Effector memory CD4-positive, alpha-beta T cell (primary cell): Measurements from ENCODE around the gene PCNX1.

Source experiments
- DNase-seq, 3 donors: peaks; one replicate each; pipeline ENCODE4 v3.0.0-alpha.2; 2020
- H3K27ac ChIP-seq: 2 replicates; pipeline ENCODE4 v1.7.0; 2013; ENCODE audit warnings: mild to moderate bottlenecking, low read length, moderate library complexity; ENCODE audit not compliant: insufficient read depth, poor library complexity, severe bottlenecking
- H3K27me3 ChIP-seq: replicated peaks from 2 replicates; pipeline ENCODE4 v1.7.0; 2013; ENCODE audit warnings: mild to moderate bottlenecking, low read length; ENCODE audit not compliant: insufficient read depth, control insufficient read depth, poor library complexity, severe bottlenecking
- H3K36me3 ChIP-seq: 2 replicates; pipeline ENCODE4 v1.7.0; 2013; ENCODE audit warnings: mild to moderate bottlenecking, low read length, moderate library complexity; ENCODE audit not compliant: control insufficient read depth, insufficient read depth
- H3K4me1 ChIP-seq: 2 replicates; pipeline ENCODE4 v1.7.0; 2013; ENCODE audit warnings: low read length, mild to moderate bottlenecking; ENCODE audit not compliant: control insufficient read depth, insufficient read depth, poor library complexity, severe bottlenecking
- H3K4me3 ChIP-seq: 2 replicates; pipeline ENCODE4 v1.7.0; 2013; ENCODE audit warnings: low read length, low read depth, mild to moderate bottlenecking; ENCODE audit not compliant: insufficient read depth, poor library complexity, severe bottlenecking
- H3K9me3 ChIP-seq: 2 replicates; pipeline ENCODE4 v1.7.0; 2013; ENCODE audit warnings: mild to moderate bottlenecking, low read length, moderate library complexity; ENCODE audit not compliant: control insufficient read depth

Gene PCNX1

GRCh38 chr14:70889555-70889954 is 17.7 kb upstream of the PCNX1 start:
- H3K4me3 ChIP-seq = no peak overlapping the region
- H3K27ac ChIP-seq = no peak overlapping the region
- no peaks in the 10 kb centered on the region for H3K9me3 ChIP-seq
- peaks cover 77% of the 10 kb centered on the region for H3K4me1 ChIP-seq
- DNase-seq = no peak
- H3K27me3 ChIP-seq = no peaks in the 10 kb centered on the region
- H3K36me3 ChIP-seq = no peaks in the 10 kb centered on the region

GRCh38 chr14:70890826-70891659 is 16.2 kb upstream of the PCNX1 start:
- peaks cover 70% of the 10 kb centered on the region for H3K4me1 ChIP-seq
- no peaks in the 10 kb centered on the region for H3K36me3 ChIP-seq
- no peak overlapping the region for H3K27ac ChIP-seq
- H3K9me3 ChIP-seq = no peaks in the 10 kb centered on the region
- no peak overlapping the region for H3K4me3 ChIP-seq
- H3K27me3 ChIP-seq = no peaks in the 10 kb centered on the region
- DNase-seq = no peak

DNA sequence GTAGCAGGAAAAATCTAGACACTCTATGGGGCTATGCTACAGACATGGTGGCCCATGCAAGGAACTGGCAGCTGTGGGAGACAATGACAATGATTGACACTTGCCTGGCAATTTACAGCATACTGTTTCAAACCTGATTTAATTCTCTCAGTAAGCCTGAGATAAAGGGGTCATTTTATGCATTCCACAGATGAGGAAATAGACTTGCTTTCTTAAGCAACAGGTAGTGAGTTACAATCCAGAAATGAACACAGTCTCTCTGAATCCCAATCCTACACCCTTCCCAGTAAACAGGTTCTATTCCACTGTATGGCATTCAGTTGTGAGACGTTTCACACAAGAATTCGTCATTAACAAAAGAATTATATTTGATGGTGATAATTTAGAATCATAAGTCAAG is 15.5 kb upstream of the PCNX1 start:
- Histone ChIP-seq H3K27ac (no peak overlapping the region), H3K36me3 (no peaks in the 10 kb centered on the region), H3K27me3 (no peaks in the 10 kb centered on the region), H3K4me3 (no peak overlapping the region), H3K9me3 (no peaks in the 10 kb centered on the region), H3K4me1 (peaks cover 63% of the 10 kb centered on the region)
- DNase-seq = no peak

DNA sequence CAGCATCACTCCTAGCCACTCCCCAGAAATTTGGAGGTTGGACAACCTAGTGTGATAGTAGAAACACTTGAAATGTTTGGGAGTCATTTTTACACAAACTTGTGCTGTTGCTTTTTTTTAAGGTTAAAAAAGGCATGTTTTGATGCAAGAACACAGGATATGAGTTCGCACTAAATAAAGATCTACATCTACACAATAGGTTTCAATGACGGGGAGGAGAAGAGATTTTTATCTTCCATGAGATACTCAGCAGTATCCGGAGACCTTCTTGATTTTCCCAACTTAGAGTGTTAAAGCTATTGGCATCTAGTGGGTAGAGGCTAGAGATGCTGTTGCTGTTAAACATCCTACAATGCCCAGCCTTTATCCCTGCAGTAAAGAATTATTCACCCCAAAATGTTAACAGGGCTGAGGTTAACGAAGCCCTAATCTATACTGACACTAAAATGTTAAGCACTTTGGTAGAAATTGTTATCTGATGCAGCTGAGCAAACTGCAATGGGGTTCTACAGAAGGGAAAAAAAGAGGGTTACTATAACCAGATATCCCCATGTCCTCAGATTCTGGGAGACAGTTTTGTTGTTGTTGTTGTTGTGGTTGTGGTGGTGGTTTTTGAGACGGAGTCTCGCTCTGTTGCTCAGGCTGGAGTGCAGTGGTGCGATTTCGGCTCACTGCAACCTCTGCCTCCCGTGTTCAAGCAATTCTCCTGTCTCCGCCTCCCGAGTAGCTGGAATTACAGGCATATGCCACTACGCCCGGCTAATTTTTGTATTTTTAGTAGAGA is 14.0 kb upstream of the PCNX1 start:
- no peak for DNase-seq
- H3K36me3 ChIP-seq = no peaks in the 10 kb centered on the region
- no peaks in the 10 kb centered on the region for H3K27me3 ChIP-seq
- H3K27ac ChIP-seq = peak overlapping the region; percentile 39
- H3K4me3 ChIP-seq = no peak overlapping the region
- no peaks in the 10 kb centered on the region for H3K9me3 ChIP-seq
- H3K4me1 ChIP-seq = peaks cover 48% of the 10 kb centered on the region

GRCh38 chr14:70893858-70894291 is 13.4 kb upstream of the PCNX1 start:
- DNase-seq = no peak
- no peaks in the 10 kb centered on the region for H3K27me3 ChIP-seq
- no peaks in the 10 kb centered on the region for H3K36me3 ChIP-seq
- no peaks in the 10 kb centered on the region for H3K9me3 ChIP-seq
- H3K4me3 ChIP-seq = no peak overlapping the region
- peak overlapping the region; percentile 39 for H3K27ac ChIP-seq
- H3K4me1 ChIP-seq = peaks cover 42% of the 10 kb centered on the region

GRCh38 chr14:70894868-70895267 is 12.4 kb upstream of the PCNX1 start:
- no peak for DNase-seq
- H3K27ac ChIP-seq = no peak overlapping the region
- H3K27me3 ChIP-seq = no peaks in the 10 kb centered on the region
- H3K36me3 ChIP-seq = no peaks in the 10 kb centered on the region
- H3K4me3 ChIP-seq = no peak overlapping the region
- no peaks in the 10 kb centered on the region for H3K9me3 ChIP-seq
- peaks cover 34% of the 10 kb centered on the region for H3K4me1 ChIP-seq

DNA sequence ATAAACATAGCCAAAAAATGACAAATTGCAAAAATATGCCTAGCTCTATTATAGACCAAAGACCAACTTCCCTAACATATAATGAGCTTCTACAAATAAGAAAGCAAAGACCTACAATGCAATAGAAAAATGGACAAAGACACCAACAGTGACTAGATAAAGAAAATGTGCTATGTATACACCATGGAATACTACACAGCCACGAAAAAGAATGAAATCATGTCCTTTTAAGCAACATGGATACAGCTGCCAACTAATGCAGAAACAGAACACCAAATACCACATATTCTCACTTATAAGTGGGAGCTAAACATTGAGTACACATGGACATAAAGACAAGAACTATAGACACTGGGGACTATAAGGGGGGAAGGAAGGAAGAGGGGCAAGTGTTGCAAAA is 10.9 kb upstream of the PCNX1 start:
- Histone ChIP-seq H3K27me3 (no peaks in the 10 kb centered on the region), H3K9me3 (no peaks in the 10 kb centered on the region), H3K4me3 (no peak overlapping the region), H3K27ac (no peak overlapping the region), H3K36me3 (no peaks in the 10 kb centered on the region), H3K4me1 (peaks cover 29% of the 10 kb centered on the region)
- no peak for DNase-seq

- H3K9me3 ChIP-seq = no peaks in the 10 kb centered on the region
- H3K4me3 ChIP-seq = no peak overlapping the region
- H3K4me1 ChIP-seq = peaks cover 28% of the 10 kb centered on the region
- no peak overlapping the region for H3K27ac ChIP-seq
- no peaks in the 10 kb centered on the region for H3K27me3 ChIP-seq
- no peaks in the 10 kb centered on the region for H3K36me3 ChIP-seq
- no peak for DNase-seq
Measured at GRCh38 chr14:70896981-70897380, 10.3 kb upstream of the PCNX1 start.

GRCh38 chr14:70897464-70897863 is 9.8 kb upstream of the PCNX1 start:
- Histone ChIP-seq H3K4me1 (peaks cover 25% of the 10 kb centered on the region), H3K27me3 (no peaks in the 10 kb centered on the region), H3K4me3 (no peak overlapping the region), H3K9me3 (no peaks in the 10 kb centered on the region), H3K36me3 (no peaks in the 10 kb centered on the region), H3K27ac (no peak overlapping the region)
- no peak for DNase-seq

GRCh38 chr14:70898111-70898745 is 9.0 kb upstream of the PCNX1 start:
- Histone ChIP-seq H3K4me1 (peaks cover 17% of the 10 kb centered on the region), H3K9me3 (no peaks in the 10 kb centered on the region), H3K27ac (no peak overlapping the region), H3K4me3 (no peak overlapping the region), H3K36me3 (no peaks in the 10 kb centered on the region), H3K27me3 (no peaks in the 10 kb centered on the region)
- no peak for DNase-seq
